ENCODE results near the gene FMNL2. TPM values are rescaled to one million over a fixed set of nuclear protein-coding genes. Genes with fewer than 3 reads are reported as not detected.
"Not testable (repeated sequence)": the region's sequence is repeated elsewhere in the genome, so short reads cannot be mapped to it uniquely, and the experiment has no call there.

The FMNL2 gene
- total RNA-seq, 1 donor from 2014 or later: 3.4 TPM

GRCh38 chr2:152466980-152467676, 132.2 kb downstream of the FMNL2 start:
- DNase-seq (ENCODE audit: low spot score) (no peak), ATAC-seq (peak; percentile 37)

- ATAC-seq (no peak), DNase-seq (ENCODE audit: low spot score) (no peak)
Observed at GRCh38 chr2:152467677-152468410, 132.9 kb downstream of the FMNL2 start.

- no peak for DNase-seq (ENCODE audit: low spot score)
- peak; percentile 34 for ATAC-seq
Observed at GRCh38 chr2:152468899-152469692, 134.1 kb downstream of the FMNL2 start.

- ATAC-seq (peak; percentile 13), DNase-seq (ENCODE audit: low spot score) (no peak)
Observed at GRCh38 chr2:152470861-152471854, 136.2 kb downstream of the FMNL2 start.

- ATAC-seq (no peak), DNase-seq (ENCODE audit: low spot score) (no peak)
Observed at GRCh38 chr2:152472481-152472887, 137.5 kb downstream of the FMNL2 start.

GRCh38 chr2:152473151-152473857, 138.3 kb downstream of the FMNL2 start:
- ATAC-seq: no peak
- DNase-seq (ENCODE audit: low spot score): no peak

- DNase-seq (ENCODE audit: low spot score); ATAC-seq: not testable (repeated sequence)
Observed at GRCh38 chr2:152474523-152474922, 139.5 kb downstream of the FMNL2 start.

GRCh38 chr2:152475982-152476381, 141.0 kb downstream of the FMNL2 start:
- no peak for DNase-seq (ENCODE audit: low spot score)
- no peak for ATAC-seq

- ATAC-seq (peak; percentile 43), DNase-seq (ENCODE audit: low spot score) (no peak)
Observed at GRCh38 chr2:152477347-152478092, 142.5 kb downstream of the FMNL2 start.

GRCh38 chr2:152479282-152479681, 144.3 kb downstream of the FMNL2 start:
- DNase-seq (ENCODE audit: low spot score) (no peak), ATAC-seq (no peak)

- DNase-seq (ENCODE audit: low spot score) (no peak), ATAC-seq (no peak)
Observed at GRCh38 chr2:152480821-152481399, 145.9 kb downstream of the FMNL2 start.

GRCh38 chr2:152481881-152482583, 147.1 kb downstream of the FMNL2 start:
- DNase-seq (ENCODE audit: low spot score): no peak
- no peak for ATAC-seq

GRCh38 chr2:152483276-152484063, 148.5 kb downstream of the FMNL2 start:
- no peak for DNase-seq (ENCODE audit: low spot score)
- peak; percentile 85 for ATAC-seq

GRCh38 chr2:152485954-152486736, 151.2 kb downstream of the FMNL2 start:
- ATAC-seq (peak; percentile 39), DNase-seq (ENCODE audit: low spot score) (no peak)

- ATAC-seq (no peak), DNase-seq (ENCODE audit: low spot score) (no peak)
Observed at GRCh38 chr2:152486737-152487400, 151.9 kb downstream of the FMNL2 start.

- ATAC-seq (no peak), DNase-seq (ENCODE audit: low spot score) (no peak)
Observed at GRCh38 chr2:152488075-152488474, 153.1 kb downstream of the FMNL2 start.

Measured in left lobe of liver (tissue), 2 donors.